ENCODE results near the gene HAUS5. TPM values are rescaled to one million over a fixed set of nuclear protein-coding genes. Genes with fewer than 3 reads are reported as not detected.
"Not testable (repeated sequence)": the region's sequence is repeated elsewhere in the genome, so short reads cannot be mapped to it uniquely, and the experiment has no call there.

The HAUS5 gene
- total and polyA plus RNA-seq, 12 donors = 5.2 to 38.2 (median 10.8) TPM

DNA sequence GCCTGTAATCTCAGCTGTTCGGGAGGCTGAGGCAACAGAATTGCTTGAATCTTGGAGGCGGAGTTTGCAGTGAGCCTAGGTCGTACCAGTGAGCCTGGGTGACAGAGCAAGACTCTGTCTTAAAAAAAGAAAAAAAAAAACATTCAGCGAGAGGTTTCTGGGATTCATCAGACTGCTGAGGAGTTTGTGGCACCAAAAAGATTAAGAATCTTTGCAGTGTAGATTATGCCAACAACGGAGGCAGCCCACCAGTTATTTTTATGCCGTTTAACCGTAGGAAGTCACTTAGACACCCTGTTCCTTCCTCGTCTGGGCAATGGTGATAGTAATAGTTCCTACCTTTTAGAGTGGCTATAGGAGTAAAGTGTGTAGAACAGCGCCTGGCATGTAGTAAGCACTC is 38.0 kb downstream of the HAUS5 start:
- WGBS, 4 donors = 74 to 77% (median 76%) methylated on average over 9 of the region's 9 CpGs
- peaks cover 0 to 43% of the 10 kb centered on the region in 2 donors for H3K36me3 ChIP-seq (replicated peaks in 1 of 2)
- H3K27me3 ChIP-seq = no peaks in the 10 kb centered on the region
- peaks cover 14 to 21% of the 10 kb centered on the region in 2 donors for H3K4me1 ChIP-seq (replicated peaks in 1 of 2)
- intact Hi-C loops (cut with DNase I) = no loop called here
- no peaks in the 10 kb centered on the region for H3K9me3 ChIP-seq (replicated peaks in 1 of 3)
- no peak for DNase-seq
- no peak overlapping the region for H3K27ac ChIP-seq
- TF ChIP-seq POLR2A (IDR thresholded peaks at IDR 0.05) = no peak
- TF ChIP-seq, protein P1, sequence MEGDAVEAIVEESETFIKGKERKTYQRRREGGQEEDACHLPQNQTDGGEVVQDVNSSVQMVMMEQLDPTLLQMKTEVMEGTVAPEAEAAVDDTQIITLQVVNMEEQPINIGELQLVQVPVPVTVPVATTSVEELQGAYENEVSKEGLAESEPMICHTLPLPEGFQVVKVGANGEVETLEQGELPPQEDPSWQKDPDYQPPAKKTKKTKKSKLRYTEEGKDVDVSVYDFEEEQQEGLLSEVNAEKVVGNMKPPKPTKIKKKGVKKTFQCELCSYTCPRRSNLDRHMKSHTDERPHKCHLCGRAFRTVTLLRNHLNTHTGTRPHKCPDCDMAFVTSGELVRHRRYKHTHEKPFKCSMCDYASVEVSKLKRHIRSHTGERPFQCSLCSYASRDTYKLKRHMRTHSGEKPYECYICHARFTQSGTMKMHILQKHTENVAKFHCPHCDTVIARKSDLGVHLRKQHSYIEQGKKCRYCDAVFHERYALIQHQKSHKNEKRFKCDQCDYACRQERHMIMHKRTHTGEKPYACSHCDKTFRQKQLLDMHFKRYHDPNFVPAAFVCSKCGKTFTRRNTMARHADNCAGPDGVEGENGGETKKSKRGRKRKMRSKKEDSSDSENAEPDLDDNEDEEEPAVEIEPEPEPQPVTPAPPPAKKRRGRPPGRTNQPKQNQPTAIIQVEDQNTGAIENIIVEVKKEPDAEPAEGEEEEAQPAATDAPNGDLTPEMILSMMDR (IDR thresholded peaks at IDR 0.05) = no peak
- H3K4me3 ChIP-seq = no peak overlapping the region

DNA sequence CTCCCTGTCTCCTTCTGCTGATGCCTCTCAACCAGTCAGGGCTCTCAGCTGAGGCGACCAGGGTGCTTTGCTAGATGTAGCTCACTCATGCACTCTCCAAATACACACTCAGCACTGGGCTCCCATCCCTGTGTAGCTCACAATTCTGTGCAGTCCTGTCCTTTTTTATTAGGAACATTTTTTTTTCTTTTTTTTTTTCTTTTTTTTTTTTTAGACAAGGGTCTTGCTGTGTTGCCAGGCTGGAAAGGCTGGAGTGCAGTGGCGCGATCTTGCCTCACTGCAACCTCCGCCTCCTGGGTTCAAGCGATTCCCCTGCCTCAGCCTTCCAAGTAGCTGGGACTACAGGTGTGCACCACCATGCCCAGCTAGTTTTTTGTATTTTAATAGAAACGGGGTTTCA is 42.3 kb downstream of the HAUS5 start:
- WGBS, 4 donors = 95 to 97% (median 95%) methylated on average over 6 of the region's 6 CpGs
- H3K4me3 ChIP-seq; DNase-seq; H3K9me3 ChIP-seq (replicated peaks in 1 of 3); intact Hi-C loops (cut with DNase I); H3K27me3 ChIP-seq; H3K4me1 ChIP-seq (replicated peaks in 1 of 2); H3K27ac ChIP-seq: not testable (repeated sequence)
- H3K36me3 ChIP-seq (replicated peaks in 1 of 2) = peaks cover 0 to 83% of the 10 kb centered on the region in 2 donors

DNA sequence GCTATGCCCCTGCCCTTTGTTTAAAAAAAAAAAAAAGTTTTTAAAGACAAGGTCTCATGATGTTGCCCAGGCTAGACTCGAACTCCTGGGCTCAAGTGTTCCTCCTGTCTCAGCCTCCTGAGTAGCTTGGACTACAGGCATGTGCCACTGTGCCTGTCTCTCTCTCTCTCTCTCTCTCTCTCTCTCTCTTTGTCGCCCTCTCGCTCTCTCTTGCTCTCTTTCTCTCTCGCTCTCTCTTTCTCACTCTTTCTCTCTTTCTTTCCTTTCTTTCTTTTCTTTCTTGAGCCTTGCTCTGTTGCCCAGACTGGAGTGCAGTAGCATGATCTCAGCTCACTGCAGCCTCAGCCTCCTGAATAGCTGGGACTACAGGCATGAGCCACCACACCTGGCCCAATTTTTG is 43.1 kb downstream of the HAUS5 start:
- H3K27ac ChIP-seq = no peak overlapping the region
- H3K9me3 ChIP-seq (replicated peaks in 1 of 3) = no peaks in the 10 kb centered on the region
- WGBS, 4 donors = 88 to 96% (median 95%) methylated on average over 4 of the region's 4 CpGs
- no peaks in the 10 kb centered on the region for H3K4me1 ChIP-seq (replicated peaks in 1 of 2)
- DNase-seq = no peak
- intact Hi-C loops (cut with DNase I) = no loop called here
- H3K27me3 ChIP-seq = no peaks in the 10 kb centered on the region
- no peak for TF ChIP-seq POLR2A (IDR thresholded peaks at IDR 0.05)
- TF ChIP-seq, protein P1 (IDR thresholded peaks at IDR 0.05) = no peak
- H3K4me3 ChIP-seq = no peak overlapping the region
- H3K36me3 ChIP-seq (replicated peaks in 1 of 2) = peaks cover 0 to 88% of the 10 kb centered on the region in 2 donors

DNA sequence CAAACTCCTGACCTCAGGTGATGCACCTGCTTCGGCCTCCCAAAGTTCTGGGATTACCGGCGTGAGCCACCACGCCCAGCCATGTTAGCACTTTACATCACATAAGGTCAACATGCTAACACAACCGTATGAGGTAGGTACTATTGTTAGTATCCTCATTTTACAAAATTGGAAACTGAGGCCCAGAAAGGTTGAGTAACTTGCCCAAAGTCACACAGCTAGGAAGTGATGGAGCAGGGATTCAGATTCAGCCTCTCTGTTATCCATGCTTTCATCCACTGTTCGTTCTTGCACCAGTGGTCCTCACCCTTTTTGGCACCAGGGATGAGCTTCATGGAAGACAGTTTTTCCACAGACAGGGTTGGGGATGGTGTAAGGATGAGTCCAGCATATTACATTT is 44.2 kb downstream of the HAUS5 start:
- Histone ChIP-seq H3K27ac (no peak overlapping the region), H3K27me3 (no peaks in the 10 kb centered on the region), H3K4me1 (replicated peaks in 1 of 2) (no peaks in the 10 kb centered on the region), H3K9me3 (replicated peaks in 1 of 3) (no peaks in the 10 kb centered on the region), H3K4me3 (no peak overlapping the region), H3K36me3 (replicated peaks in 1 of 2) (peaks cover 0 to 83% of the 10 kb centered on the region in 2 donors)
- intact Hi-C loops (cut with DNase I) = no loop called here
- no peak for TF ChIP-seq POLR2A (IDR thresholded peaks at IDR 0.05)
- TF ChIP-seq, protein P1 (IDR thresholded peaks at IDR 0.05) = no peak
- no peak for DNase-seq
- 83 to 96% (median 94%) methylated on average over 3 to 6 of the region's 6 CpGs for WGBS, 4 donors

DNA sequence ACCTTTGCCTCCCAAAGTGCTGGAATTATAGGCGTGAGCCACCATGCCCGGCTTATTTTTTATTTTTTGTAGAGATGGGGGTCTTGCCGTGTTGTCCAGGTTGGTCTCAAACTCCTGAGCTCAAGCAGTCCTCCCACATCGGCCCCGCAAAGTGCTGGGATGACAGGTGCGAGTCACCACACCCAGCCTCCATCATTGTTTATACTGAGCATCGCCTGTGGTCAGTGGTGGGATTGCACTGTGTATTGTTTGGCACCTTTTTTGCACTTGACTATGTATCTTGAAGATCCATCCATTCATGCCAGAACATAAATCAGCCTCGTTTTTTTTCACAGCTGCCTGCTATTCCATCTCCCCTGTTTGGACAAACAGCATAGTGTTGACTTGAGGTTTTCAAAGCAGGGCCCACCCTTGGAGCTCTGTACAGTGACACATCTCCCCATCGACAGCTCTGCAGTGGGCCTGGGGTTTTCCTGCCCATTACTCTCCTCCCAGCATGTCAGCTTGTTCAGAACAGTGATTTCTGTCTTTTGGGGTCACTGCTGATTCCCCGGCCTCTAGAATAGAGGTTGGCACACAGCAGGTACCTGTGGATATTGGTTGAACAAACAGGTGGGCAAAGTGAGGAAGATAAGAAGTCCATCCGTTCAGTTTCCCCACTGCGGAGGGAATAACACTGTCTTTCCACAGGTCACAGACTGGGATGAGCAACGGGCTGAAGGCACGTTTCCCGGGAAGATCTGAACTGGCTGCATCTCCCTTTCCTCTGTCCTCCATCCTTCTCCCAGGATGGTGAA is 45.6 kb downstream of the HAUS5 start:
- Histone ChIP-seq H3K4me1 (replicated peaks in 1 of 2) (no peaks in the 10 kb centered on the region), H3K36me3 (replicated peaks in 1 of 2) (peaks cover 0 to 72% of the 10 kb centered on the region in 2 donors), H3K9me3 (replicated peaks in 1 of 3) (no peaks in the 10 kb centered on the region), H3K4me3 (no peak overlapping the region), H3K27me3 (no peaks in the 10 kb centered on the region), H3K27ac (no peak overlapping the region)
- DNase-seq = no peak
- no peak for TF ChIP-seq POLR2A (IDR thresholded peaks at IDR 0.05)
- TF ChIP-seq, protein P1 (IDR thresholded peaks at IDR 0.05) = peak in 1 of 6 experiments; percentile 11
- 89 to 91% (median 90%) methylated on average over 15 of the region's 15 CpGs for WGBS, 4 donors
- intact Hi-C loops (cut with DNase I) = no loop called here
